ENCODE data around the gene NARS2. TPM values are rescaled to one million over a fixed set of nuclear protein-coding genes. Genes with fewer than 3 reads are reported as not detected.

NARS2 gene
- total and polyA plus RNA-seq, 9 of the 15 experiments (the other 6 are each of a cell fraction or from before 2014, with no cell fraction given) = 26.8 to 48.0 (median 34.2) TPM

DNA sequence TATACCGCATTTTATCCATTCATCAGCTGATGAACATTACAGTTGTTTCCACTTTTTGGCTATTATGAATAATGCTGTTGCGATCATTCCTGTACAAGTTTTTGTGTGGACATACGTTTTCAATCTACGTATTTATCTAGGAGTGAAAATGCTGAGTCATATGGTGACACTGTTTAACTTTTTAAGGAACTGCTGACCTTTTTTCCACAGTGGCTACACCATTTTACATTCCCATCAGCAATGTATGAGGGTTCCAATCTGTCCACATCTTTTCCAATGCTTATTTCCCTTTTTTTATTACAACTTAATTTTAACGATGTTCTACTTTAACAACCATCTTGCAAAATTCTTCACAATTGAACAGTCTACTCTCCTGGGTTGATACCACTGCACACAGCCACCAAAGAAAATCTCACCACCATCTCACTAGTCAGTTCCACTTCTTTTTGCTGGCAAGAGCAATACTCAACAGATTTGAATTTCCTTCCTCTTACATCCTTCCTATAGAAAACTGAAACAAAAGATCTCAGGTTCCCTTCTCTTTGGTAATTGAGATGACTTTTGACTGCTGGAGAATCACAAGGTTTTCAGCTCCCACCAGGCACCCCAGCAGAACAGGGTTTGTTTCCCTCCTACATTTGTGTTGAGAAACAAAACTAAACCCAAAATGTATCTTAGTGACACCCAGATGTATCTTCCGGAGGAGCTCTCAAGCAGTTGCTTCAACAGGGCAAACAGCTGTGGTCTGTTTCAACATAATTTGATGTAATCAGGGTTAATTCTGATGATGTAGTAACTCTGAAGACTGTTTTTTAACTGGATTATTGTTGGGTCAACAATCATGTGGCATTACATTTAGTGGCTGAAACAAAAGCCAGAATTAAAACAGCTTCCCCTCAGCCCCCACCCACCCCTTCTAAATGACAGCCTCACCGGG lies 150.1 kb downstream of the NARS2 start (continued):
- TF ChIP-seq, protein P1, sequence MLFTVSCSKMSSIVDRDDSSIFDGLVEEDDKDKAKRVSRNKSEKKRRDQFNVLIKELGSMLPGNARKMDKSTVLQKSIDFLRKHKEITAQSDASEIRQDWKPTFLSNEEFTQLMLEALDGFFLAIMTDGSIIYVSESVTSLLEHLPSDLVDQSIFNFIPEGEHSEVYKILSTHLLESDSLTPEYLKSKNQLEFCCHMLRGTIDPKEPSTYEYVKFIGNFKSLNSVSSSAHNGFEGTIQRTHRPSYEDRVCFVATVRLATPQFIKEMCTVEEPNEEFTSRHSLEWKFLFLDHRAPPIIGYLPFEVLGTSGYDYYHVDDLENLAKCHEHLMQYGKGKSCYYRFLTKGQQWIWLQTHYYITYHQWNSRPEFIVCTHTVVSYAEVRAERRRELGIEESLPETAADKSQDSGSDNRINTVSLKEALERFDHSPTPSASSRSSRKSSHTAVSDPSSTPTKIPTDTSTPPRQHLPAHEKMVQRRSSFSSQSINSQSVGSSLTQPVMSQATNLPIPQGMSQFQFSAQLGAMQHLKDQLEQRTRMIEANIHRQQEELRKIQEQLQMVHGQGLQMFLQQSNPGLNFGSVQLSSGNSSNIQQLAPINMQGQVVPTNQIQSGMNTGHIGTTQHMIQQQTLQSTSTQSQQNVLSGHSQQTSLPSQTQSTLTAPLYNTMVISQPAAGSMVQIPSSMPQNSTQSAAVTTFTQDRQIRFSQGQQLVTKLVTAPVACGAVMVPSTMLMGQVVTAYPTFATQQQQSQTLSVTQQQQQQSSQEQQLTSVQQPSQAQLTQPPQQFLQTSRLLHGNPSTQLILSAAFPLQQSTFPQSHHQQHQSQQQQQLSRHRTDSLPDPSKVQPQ (CRISPR knock-in tag; IDR thresholded peaks at IDR 0.05; ENCODE audit: borderline replicate concordance) = no peak
- TF ChIP-seq, protein P2, sequence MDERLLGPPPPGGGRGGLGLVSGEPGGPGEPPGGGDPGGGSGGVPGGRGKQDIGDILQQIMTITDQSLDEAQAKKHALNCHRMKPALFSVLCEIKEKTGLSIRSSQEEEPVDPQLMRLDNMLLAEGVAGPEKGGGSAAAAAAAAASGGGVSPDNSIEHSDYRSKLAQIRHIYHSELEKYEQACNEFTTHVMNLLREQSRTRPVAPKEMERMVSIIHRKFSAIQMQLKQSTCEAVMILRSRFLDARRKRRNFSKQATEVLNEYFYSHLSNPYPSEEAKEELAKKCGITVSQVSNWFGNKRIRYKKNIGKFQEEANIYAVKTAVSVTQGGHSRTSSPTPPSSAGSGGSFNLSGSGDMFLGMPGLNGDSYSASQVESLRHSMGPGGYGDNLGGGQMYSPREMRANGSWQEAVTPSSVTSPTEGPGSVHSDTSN (CRISPR knock-in tag; IDR thresholded peaks at IDR 0.05; ENCODE audit: low read depth) = no peak
- TF ChIP-seq, protein P2 (tag; conservative IDR thresholded peaks at IDR 0.05; ENCODE audit: low read depth) = peak; percentile 11; the same call in 1 of the 2 replicates
- TF ChIP-seq TRIM24 (IDR thresholded peaks at IDR 0.05) = 0 out of 4 replicates have a peak, but pooled peaks of 1 of the 2 experiments have one; percentile 36
- TF ChIP-seq, protein P3, sequence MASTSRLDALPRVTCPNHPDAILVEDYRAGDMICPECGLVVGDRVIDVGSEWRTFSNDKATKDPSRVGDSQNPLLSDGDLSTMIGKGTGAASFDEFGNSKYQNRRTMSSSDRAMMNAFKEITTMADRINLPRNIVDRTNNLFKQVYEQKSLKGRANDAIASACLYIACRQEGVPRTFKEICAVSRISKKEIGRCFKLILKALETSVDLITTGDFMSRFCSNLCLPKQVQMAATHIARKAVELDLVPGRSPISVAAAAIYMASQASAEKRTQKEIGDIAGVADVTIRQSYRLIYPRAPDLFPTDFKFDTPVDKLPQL (IDR thresholded peaks at IDR 0.05; ENCODE audit: extremely low read depth, insufficient read length) = no peak
- 0 out of 2 replicates have a peak, but pooled peaks have one; percentile 6 for TF ChIP-seq ELF2 (CRISPR knock-in tag; IDR thresholded peaks at IDR 0.05)
- TF ChIP-seq ZNF316 (IDR thresholded peaks at IDR 0.05) = peak; percentile 100
- TF ChIP-seq NCOA1 (IDR thresholded peaks at IDR 0.05; ENCODE audit: low read depth) = 0 out of 2 replicates have a peak, but pooled peaks have one; percentile 14
- no peak for TF ChIP-seq HIVEP1 (CRISPR knock-in tag; IDR thresholded peaks at IDR 0.05)
- 0 out of 2 replicates have a peak, but pooled peaks have one; percentile 41 for TF ChIP-seq GABPA (tag; conservative IDR thresholded peaks at IDR 0.05; ENCODE audit: low read depth)
- 0 out of 2 replicates have a peak, but pooled peaks have one; percentile 10 for TF ChIP-seq HMG20B (CRISPR knock-in tag; IDR thresholded peaks at IDR 0.05)
- TF ChIP-seq, protein P4, sequence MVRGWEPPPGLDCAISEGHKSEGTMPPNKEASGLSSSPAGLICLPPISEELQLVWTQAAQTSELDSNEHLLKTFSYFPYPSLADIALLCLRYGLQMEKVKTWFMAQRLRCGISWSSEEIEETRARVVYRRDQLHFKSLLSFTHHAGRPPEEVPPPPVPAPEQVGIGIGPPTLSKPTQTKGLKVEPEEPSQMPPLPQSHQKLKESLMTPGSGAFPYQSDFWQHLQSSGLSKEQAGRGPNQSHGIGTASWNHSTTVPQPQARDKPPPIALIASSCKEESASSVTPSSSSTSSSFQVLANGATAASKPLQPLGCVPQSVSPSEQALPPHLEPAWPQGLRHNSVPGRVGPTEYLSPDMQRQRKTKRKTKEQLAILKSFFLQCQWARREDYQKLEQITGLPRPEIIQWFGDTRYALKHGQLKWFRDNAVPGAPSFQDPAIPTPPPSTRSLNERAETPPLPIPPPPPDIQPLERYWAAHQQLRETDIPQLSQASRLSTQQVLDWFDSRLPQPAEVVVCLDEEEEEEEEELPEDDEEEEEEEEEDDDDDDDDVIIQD (CRISPR knock-in tag; IDR thresholded peaks at IDR 0.05) = no peak
- TF ChIP-seq, protein P5, sequence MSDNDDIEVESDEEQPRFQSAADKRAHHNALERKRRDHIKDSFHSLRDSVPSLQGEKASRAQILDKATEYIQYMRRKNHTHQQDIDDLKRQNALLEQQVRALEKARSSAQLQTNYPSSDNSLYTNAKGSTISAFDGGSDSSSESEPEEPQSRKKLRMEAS (CRISPR knock-in tag; IDR thresholded peaks at IDR 0.05) = no peak
- no peak for TF ChIP-seq TEAD4 (IDR thresholded peaks at IDR 0.05; ENCODE audit: low read length)
- no peak for TF ChIP-seq TEAD4 (CRISPR knock-in tag; IDR thresholded peaks at IDR 0.05; ENCODE audit: borderline replicate concordance)
- TF ChIP-seq ARHGAP35 (IDR thresholded peaks at IDR 0.05; ENCODE audit: partially characterized antibody) = no peak

All from K562 (cell line).